Neural cell (in vitro differentiated cells): ENCODE data around the gene CRTAC1. TPM values are rescaled to one million over a fixed set of nuclear protein-coding genes. Genes with fewer than 3 reads are reported as not detected.

Source experiments
- H2AFZ ChIP-seq: fragments of 200-600, 300-800 bp; sonication (generic), shearing (Covaris generic); 2 replicates; pipeline ENCODE4 v1.6.0; 2014; ENCODE audit warnings: low read depth, mild to moderate bottlenecking, antibody characterized with exemption, low read length, moderate library complexity
- H3F3A ChIP-seq: fragments of 200-600 bp; shearing (Covaris generic); 2 replicates; pipeline ENCODE4 v1.6.1; 2016; ENCODE audit warnings: mild to moderate bottlenecking, moderate library complexity, mixed read lengths, antibody characterized with exemption, low read length; ENCODE audit not compliant: insufficient read depth, poor library complexity, severe bottlenecking
- H3K27ac ChIP-seq: fragments of 200-600, 300-800 bp; sonication (generic), shearing (Covaris generic); 2 replicates; pipeline ENCODE4 v1.5.1; 2014; ENCODE audit warnings: mild to moderate bottlenecking, low read length, moderate library complexity
- H3K27me3 ChIP-seq: fragments of 300-800, 200-600 bp; sonication (generic), shearing (Covaris generic); 2 replicates; pipeline ENCODE4 v1.6.0; 2014; ENCODE audit warnings: mild to moderate bottlenecking, low read depth, low read length, moderate library complexity; ENCODE audit not compliant: insufficient read depth
- H3K36me3 ChIP-seq: fragments of 300-800, 200-600 bp; sonication (generic), shearing (Covaris generic); 2 replicates; pipeline ENCODE4 v1.5.1; 2014; ENCODE audit warnings: mild to moderate bottlenecking, antibody characterized with exemption, low read length, moderate library complexity; ENCODE audit not compliant: insufficient read depth
- H3K4me2 ChIP-seq: fragments of 300-800, 200-600 bp; sonication (generic), shearing (Covaris generic); 2 replicates; pipeline ENCODE4 v1.6.0; 2014; ENCODE audit warnings: mild to moderate bottlenecking, low read length
- H3K4me3 ChIP-seq: fragments of 300-800, 200-600 bp; sonication (generic), shearing (Covaris generic); 2 replicates; pipeline ENCODE4 v1.5.1; 2014; ENCODE audit warnings: mild to moderate bottlenecking, low read length, moderate library complexity
- H3K79me2 ChIP-seq: fragments of 200-600 bp; shearing (Covaris generic); replicated peaks from 2 replicates; pipeline ENCODE4 v1.6.0; 2014; ENCODE audit warnings: mild to moderate bottlenecking, low read length, moderate library complexity; ENCODE audit not compliant: insufficient read depth
- H3K9ac ChIP-seq: fragments of 300-800, 200-600 bp; sonication (generic), shearing (Covaris generic); 2 replicates; pipeline ENCODE4 v1.6.1; 2016; ENCODE audit warnings: mild to moderate bottlenecking, low read length, mixed read lengths
- H3K9me2 ChIP-seq: fragments of 200-600 bp; shearing (Covaris generic); 2 replicates; pipeline ENCODE4 v1.6.1; 2016; ENCODE audit warnings: mild to moderate bottlenecking, low read length, mixed read lengths; ENCODE audit not compliant: insufficient read depth
- H3K9me3 ChIP-seq: fragments of 200-600, 300-800 bp; sonication (generic), shearing (Covaris generic); 2 replicates; pipeline ENCODE4 v1.6.1; 2016; ENCODE audit warnings: mild to moderate bottlenecking, mixed run types, low read length, moderate library complexity, mixed read lengths
- H4K20me1 ChIP-seq: fragments of 200-600 bp; shearing (Covaris generic); 2 replicates; pipeline ENCODE4 v1.6.1; 2016; ENCODE audit warnings: mild to moderate bottlenecking, mixed run types; ENCODE audit not compliant: insufficient read depth
- EP300 ChIP-seq: fragments of 450-650 bp; conservative IDR thresholded peaks from 2 replicates; pipeline ENCODE4 v1.6.1; 2014; ENCODE audit warnings: antibody characterized with exemption, mild to moderate bottlenecking, moderate library complexity; ENCODE audit not compliant: poor library complexity, severe bottlenecking
- EZH2 ChIP-seq: fragments of 200-600, 300-800 bp; shearing (Covaris generic), sonication (generic); IDR thresholded peaks from 2 replicates; pipeline ENCODE4 v1.6.1; 2014; ENCODE audit warnings: antibody characterized with exemption, low read length, borderline replicate concordance, mild to moderate bottlenecking; ENCODE audit not compliant: insufficient read depth, poor library complexity, severe bottlenecking
- MXI1 ChIP-seq: fragments of 450-650 bp; conservative IDR thresholded peaks from 2 replicates; pipeline ENCODE4 v1.6.1; 2014; ENCODE audit warnings: antibody characterized with exemption, mild to moderate bottlenecking; ENCODE audit not compliant: poor library complexity, severe bottlenecking
- POLR2AphosphoS5 ChIP-seq: IDR thresholded peaks from 2 replicates; pipeline ENCODE4 v1.6.1; 2012
- RAD21 ChIP-seq: fragments of 450-650 bp; conservative IDR thresholded peaks from 2 replicates; pipeline ENCODE4 v1.6.1; 2014; ENCODE audit warnings: antibody characterized with exemption, mild to moderate bottlenecking, moderate library complexity
- REST ChIP-seq: IDR thresholded peaks from 2 replicates; pipeline ENCODE4 v1.6.1; 2012; ENCODE audit warnings: borderline replicate concordance
- SMC3 ChIP-seq: fragments of 450-650 bp; conservative IDR thresholded peaks from 2 replicates; pipeline ENCODE4 v1.6.1; 2014; ENCODE audit warnings: antibody characterized with exemption, mild to moderate bottlenecking, moderate library complexity; ENCODE audit not compliant: poor library complexity
- TAF1 ChIP-seq: IDR thresholded peaks from 2 replicates; pipeline ENCODE4 v1.6.1; 2012; ENCODE audit warnings: low read depth
- polyA plus RNA-seq: library from polyadenylated mRNA; depleted of rRNA; stranded (reverse); fragments of >200 nt; gene quantifications from 2 replicates; pipeline ENCODE4 v1.2.3, GENCODE V29; 2014
- TF ChIP-seq, protein P1 (sequence below): fragments of 450-650 bp; IDR thresholded peaks from 2 replicates; pipeline ENCODE4 v1.5.1; 2014; ENCODE audit warnings: antibody characterized with exemption, mild to moderate bottlenecking, moderate library complexity; ENCODE audit not compliant: poor library complexity, severe bottlenecking

CRTAC1 gene
- polyA plus RNA-seq, 1 donor from 2014 or later, result 1.1 TPM

- Histone ChIP-seq H2AFZ (no peak overlapping the region), H3K27ac (no peak overlapping the region)
Measured at GRCh38 chr10:97869091-97870042, 161.1 kb downstream of the CRTAC1 start.

DNA sequence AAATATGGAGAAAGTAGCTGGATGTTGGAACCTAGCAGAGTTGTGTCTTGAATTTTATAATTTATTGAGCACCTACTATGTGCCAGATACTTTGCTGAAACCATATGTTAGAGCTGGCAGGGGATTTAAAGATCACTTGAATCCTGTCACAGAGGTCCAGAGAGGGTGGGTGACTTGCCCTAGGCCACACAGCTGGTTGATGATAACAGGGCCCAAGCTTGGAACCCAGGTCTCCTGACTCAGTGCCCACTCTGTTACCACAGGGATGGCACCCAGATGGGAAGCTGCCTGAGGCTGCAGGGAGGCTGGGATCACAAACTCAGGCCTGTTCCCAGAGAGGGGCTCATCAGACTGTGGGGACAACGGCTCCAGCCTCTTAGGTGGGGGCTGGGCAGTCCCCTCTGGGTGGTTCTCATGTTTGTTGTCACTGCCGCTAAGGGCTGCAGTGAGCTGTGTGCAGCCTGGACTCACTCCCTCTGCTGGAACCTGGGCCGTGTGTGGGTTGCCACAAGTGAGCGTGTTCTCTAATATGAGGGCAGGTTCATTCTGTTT lies 162.2 kb downstream of the CRTAC1 start:
- Histone ChIP-seq H3K9me2 (no peaks in the 10 kb centered on the region), H3F3A (no peaks in the 10 kb centered on the region), H3K27ac (no peak overlapping the region), H2AFZ (no peak overlapping the region), H3K4me3 (no peak overlapping the region), H3K27me3 (no peaks in the 10 kb centered on the region), H3K79me2 (no peaks in the 10 kb centered on the region), H3K9ac (no peak overlapping the region), H3K36me3 (no peaks in the 10 kb centered on the region), H3K9me3 (no peaks in the 10 kb centered on the region), H3K4me2 (no peak overlapping the region), H4K20me1 (no peaks in the 10 kb centered on the region)
- TF ChIP-seq TAF1 (no peak), SMC3 (no peak), EP300 (no peak), POLR2AphosphoS5 (no peak), RAD21 (no peak)
- TF ChIP-seq, protein P1, sequence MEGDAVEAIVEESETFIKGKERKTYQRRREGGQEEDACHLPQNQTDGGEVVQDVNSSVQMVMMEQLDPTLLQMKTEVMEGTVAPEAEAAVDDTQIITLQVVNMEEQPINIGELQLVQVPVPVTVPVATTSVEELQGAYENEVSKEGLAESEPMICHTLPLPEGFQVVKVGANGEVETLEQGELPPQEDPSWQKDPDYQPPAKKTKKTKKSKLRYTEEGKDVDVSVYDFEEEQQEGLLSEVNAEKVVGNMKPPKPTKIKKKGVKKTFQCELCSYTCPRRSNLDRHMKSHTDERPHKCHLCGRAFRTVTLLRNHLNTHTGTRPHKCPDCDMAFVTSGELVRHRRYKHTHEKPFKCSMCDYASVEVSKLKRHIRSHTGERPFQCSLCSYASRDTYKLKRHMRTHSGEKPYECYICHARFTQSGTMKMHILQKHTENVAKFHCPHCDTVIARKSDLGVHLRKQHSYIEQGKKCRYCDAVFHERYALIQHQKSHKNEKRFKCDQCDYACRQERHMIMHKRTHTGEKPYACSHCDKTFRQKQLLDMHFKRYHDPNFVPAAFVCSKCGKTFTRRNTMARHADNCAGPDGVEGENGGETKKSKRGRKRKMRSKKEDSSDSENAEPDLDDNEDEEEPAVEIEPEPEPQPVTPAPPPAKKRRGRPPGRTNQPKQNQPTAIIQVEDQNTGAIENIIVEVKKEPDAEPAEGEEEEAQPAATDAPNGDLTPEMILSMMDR, result no peak

More at GRCh38 chr10:97869091-97870042, 161.1 kb downstream of the CRTAC1 start:
- Histone ChIP-seq H3K79me2 (no peaks in the 10 kb centered on the region), H3K9ac (no peak overlapping the region), H3K36me3 (no peaks in the 10 kb centered on the region), H3K27me3 (no peaks in the 10 kb centered on the region), H3K4me3 (no peak overlapping the region), H3F3A (no peaks in the 10 kb centered on the region), H3K9me3 (no peaks in the 10 kb centered on the region), H3K4me2 (no peak overlapping the region), H4K20me1 (no peaks in the 10 kb centered on the region), H3K9me2 (no peaks in the 10 kb centered on the region)
- TF ChIP-seq EZH2 (no peak), MXI1 (no peak), TAF1 (no peak), RAD21 (peak; percentile 73), SMC3 (peak; percentile 72), REST (no peak), EP300 (no peak)
- TF ChIP-seq, protein P1, result peak; percentile 74
